DOHH2 (cell line): ENCODE data around the gene HLA-DMA.

Experiments
- H3F3A ChIP-seq: fragments of 200-600 bp; sonication (generic), shearing (Covaris generic); 2 replicates; pipeline ENCODE4 v1.6.0; 2016; ENCODE audit warnings: antibody characterized with exemption, mild to moderate bottlenecking; ENCODE audit not compliant: control insufficient read depth, insufficient read depth
- H3K27ac ChIP-seq: fragments of 200-600 bp; sonication (generic); 2 replicates; pipeline ENCODE4 v1.5.1; 2014; ENCODE audit warnings: low read depth, mild to moderate bottlenecking, low read length, moderate library complexity
- H3K27me3 ChIP-seq: fragments of 200-600 bp; sonication (generic); 2 replicates; pipeline ENCODE4 v1.6.1; 2014; ENCODE audit warnings: mild to moderate bottlenecking, low read length, mixed read lengths; ENCODE audit not compliant: control insufficient read depth
- H3K36me3 ChIP-seq: fragments of 200-600 bp; sonication (generic); 2 replicates; pipeline ENCODE4 v1.6.1; 2014; ENCODE audit warnings: mild to moderate bottlenecking, low read length, moderate library complexity, mixed read lengths; ENCODE audit not compliant: control insufficient read depth
- H3K4me1 ChIP-seq: fragments of 200-600 bp; sonication (generic); 2 replicates; pipeline ENCODE4 v1.6.1; 2014; ENCODE audit warnings: mild to moderate bottlenecking, low read length, mixed read lengths; ENCODE audit not compliant: control insufficient read depth
- H3K4me2 ChIP-seq: fragments of 200-600 bp; sonication (generic); 2 replicates; pipeline ENCODE4 v1.6.0; 2014; ENCODE audit warnings: mild to moderate bottlenecking, low read length, moderate library complexity
- H3K4me3 ChIP-seq: fragments of 200-600 bp; sonication (generic); 2 replicates; pipeline ENCODE4 v1.5.1; 2014; ENCODE audit warnings: mild to moderate bottlenecking, low read length, mixed read lengths
- H3K79me2 ChIP-seq: fragments of 200-600 bp; sonication (generic); 2 replicates; pipeline ENCODE4 v1.6.1; 2014; ENCODE audit warnings: mild to moderate bottlenecking, low read length, mixed read lengths; ENCODE audit not compliant: control insufficient read depth
- H3K9me2 ChIP-seq: fragments of 200-600 bp; sonication (generic); replicated peaks from 2 replicates; pipeline ENCODE4 v1.6.1; 2014; ENCODE audit warnings: mild to moderate bottlenecking, low read length, mixed read lengths; ENCODE audit not compliant: control insufficient read depth
- H3K9me3 ChIP-seq: fragments of 200-600 bp; sonication (generic); 2 replicates; pipeline ENCODE4 v1.6.1; 2014; ENCODE audit warnings: antibody characterized with exemption, low read length, mixed read lengths; ENCODE audit not compliant: control insufficient read depth, insufficient read depth
- H4K20me1 ChIP-seq: fragments of 200-600 bp; sonication (generic); 2 replicates; pipeline ENCODE4 v1.6.0; 2014; ENCODE audit warnings: low read depth, mild to moderate bottlenecking, antibody characterized with exemption, low read length, moderate library complexity; ENCODE audit not compliant: control insufficient read depth, insufficient read depth
- CTCF ChIP-seq: fragments of 200-600 bp; sonication (generic); IDR thresholded peaks from one replicate; pipeline ENCODE4 v1.5.1; 2014; ENCODE audit warnings: antibody characterized with exemption, mild to moderate bottlenecking, low read depth, low read length; ENCODE audit not compliant: poor library complexity, severe bottlenecking
- EZH2phosphoT487 ChIP-seq: fragments of 200-600 bp; sonication (generic); IDR thresholded peaks from 2 replicates; pipeline ENCODE4 v1.6.1; 2017; ENCODE audit warnings: borderline replicate concordance, mild to moderate bottlenecking, antibody characterized with exemption, low read length, moderate library complexity, mixed read lengths

HLA-DMA gene

GRCh38 chr6:32947552-32948465 lies 5.1 kb downstream of the HLA-DMA start:
- Histone ChIP-seq H3F3A (peaks cover 50% of the 10 kb centered on the region), H4K20me1 (no peaks in the 10 kb centered on the region), H3K9me2 (no peaks in the 10 kb centered on the region), H3K4me3 (peak overlapping the region; percentile 90), H3K36me3 (peaks cover 43% of the 10 kb centered on the region), H3K4me1 (peaks cover 91% of the 10 kb centered on the region), H3K79me2 (peaks cover 59% of the 10 kb centered on the region), H3K4me2 (peak overlapping the region; percentile 90), H3K9me3 (peaks cover 8% of the 10 kb centered on the region; the same call in 1 of the 2 replicates), H3K27ac (peak overlapping the region; percentile 100), H3K27me3 (no peaks in the 10 kb centered on the region)
- TF ChIP-seq EZH2phosphoT487 (no peak), CTCF (peak; percentile 92)

- H4K20me1 ChIP-seq = no peaks in the 10 kb centered on the region
- peak overlapping the region; percentile 90 for H3K4me2 ChIP-seq
- H3K9me3 ChIP-seq = peaks cover 8% of the 10 kb centered on the region; the same call in 1 of the 2 replicates
- H3K4me1 ChIP-seq = peaks cover 93% of the 10 kb centered on the region
- no peaks in the 10 kb centered on the region for H3K27me3 ChIP-seq
- peaks cover 54% of the 10 kb centered on the region for H3K79me2 ChIP-seq
- peak overlapping the region; percentile 100 for H3K27ac ChIP-seq
- no peaks in the 10 kb centered on the region for H3K9me2 ChIP-seq
- peaks cover 46% of the 10 kb centered on the region for H3K36me3 ChIP-seq
- TF ChIP-seq EZH2phosphoT487 (no peak), CTCF (no peak)
- peaks cover 59% of the 10 kb centered on the region for H3F3A ChIP-seq
- peak overlapping the region; percentile 90 for H3K4me3 ChIP-seq
These were observed 6.0 kb downstream of the HLA-DMA start for GRCh38 chr6:32946893-32947292.

- Histone ChIP-seq H3F3A (peaks cover 68% of the 10 kb centered on the region), H3K4me1 (peaks cover 97% of the 10 kb centered on the region), H4K20me1 (no peaks in the 10 kb centered on the region), H3K4me2 (peak overlapping the region; percentile 90), H3K9me2 (no peaks in the 10 kb centered on the region), H3K36me3 (peaks cover 46% of the 10 kb centered on the region), H3K27me3 (no peaks in the 10 kb centered on the region), H3K79me2 (peaks cover 47% of the 10 kb centered on the region), H3K27ac (peak overlapping the region; percentile 100), H3K9me3 (peaks cover 8% of the 10 kb centered on the region; the same call in 1 of the 2 replicates), H3K4me3 (peak overlapping the region; percentile 90)
- TF ChIP-seq EZH2phosphoT487 (no peak), CTCF (no peak)
These were observed 6.9 kb downstream of the HLA-DMA start for GRCh38 chr6:32945953-32946352.
